HG03469 (cell line): ENCODE measurements around the gene PTRHD1.

Experiments used
- ATAC-seq: cut with Tn5 transposase; IDR thresholded peaks from one replicate; pipeline ENCODE4 v1.9.1; 2021; ENCODE audit warnings: mild to moderate bottlenecking, moderate library complexity, moderate number of reproducible peaks; ENCODE audit not compliant: unreplicated experiment

Gene PTRHD1

DNA sequence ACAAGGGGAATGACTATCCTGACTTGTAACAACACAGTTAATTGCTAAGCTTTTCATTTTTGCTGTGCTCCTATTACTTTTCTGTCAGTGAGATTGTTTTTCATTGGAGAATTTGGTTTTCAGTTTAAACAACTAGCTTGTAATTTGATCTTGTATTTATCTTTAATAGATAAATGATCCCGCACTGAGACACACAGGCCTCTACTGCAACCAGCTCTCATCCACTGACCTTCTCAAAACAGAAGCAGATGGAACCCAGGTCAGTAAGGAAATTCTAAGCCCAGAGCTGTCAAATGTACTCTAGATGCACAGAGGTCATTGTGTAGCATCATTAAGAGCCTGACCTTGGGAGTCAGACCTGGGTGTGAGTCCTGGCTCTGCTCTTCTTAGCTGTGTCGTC lies 30.7 kb downstream of the PTRHD1 start:
- no peak for ATAC-seq

DNA sequence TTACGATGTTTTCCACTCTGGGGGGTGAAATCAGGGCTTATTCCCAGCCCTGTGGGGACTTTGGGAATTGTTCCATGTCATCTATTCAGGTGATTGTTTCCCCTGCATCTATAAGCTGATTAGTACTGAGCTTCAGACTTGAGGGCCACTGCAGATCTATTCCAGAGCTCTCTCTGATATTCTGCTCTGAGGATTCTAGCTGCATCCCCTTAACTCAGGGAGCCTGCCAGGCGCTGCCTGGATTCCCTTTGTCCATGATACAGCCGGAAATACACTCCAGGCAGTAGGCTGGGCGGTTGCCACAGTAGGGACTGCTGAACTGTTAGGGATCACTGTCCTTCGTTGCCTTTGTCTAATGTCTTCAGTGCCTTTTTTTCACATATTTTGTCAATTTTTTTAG lies 31.3 kb downstream of the PTRHD1 start:
- ATAC-seq = no peak

DNA sequence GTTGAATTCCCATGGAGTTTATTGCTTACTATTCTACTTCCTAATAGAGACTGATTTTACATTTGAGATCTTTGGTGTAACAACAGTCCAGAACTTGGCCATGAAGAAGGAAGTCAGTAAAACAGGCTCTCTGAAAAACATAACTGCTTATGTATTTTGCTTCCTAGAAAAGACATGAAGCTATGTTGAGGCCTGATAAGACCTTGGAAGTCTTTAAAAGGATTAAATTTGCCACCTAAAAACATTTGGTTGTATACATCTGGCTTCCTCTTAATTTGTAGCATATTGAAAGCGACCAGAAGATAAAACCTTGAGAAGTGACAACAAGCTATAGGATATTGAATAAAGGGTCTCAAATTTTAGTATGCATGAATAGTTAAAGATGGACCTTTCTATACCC lies 36.4 kb downstream of the PTRHD1 start:
- ATAC-seq = no peak

DNA sequence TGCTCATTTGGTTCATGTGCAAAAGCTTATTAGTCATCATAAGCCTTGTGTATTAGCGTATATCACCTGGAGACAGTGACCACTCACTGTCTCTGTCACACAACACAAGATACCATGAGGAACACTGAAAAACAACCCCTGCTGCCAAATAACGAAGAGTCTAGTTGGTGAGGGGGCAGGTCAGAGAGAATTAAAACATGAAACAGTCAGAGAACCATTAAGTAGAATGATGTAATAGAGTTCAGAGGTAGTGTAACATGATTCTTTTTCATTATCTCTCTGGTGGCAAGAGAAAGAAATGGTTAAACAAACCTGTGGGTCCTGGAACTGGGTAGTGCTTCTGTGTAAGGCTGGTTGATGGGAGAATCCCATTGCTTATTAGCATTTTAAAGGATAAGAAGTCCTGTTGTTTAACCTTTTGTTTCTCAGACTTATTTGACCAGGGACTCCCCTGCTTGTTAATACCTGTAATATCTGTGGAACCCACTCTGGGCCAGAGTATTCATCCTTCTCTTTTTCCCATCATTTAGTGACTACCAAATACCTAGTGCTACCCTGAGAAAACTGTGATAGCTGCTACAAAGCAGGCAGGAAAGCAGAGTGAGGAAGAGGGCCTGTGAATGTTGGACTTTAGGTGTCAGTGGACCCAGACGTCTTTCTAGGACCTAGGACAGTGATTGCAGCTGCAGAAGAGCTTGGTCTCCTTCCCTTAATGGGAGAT lies 38.0 kb downstream of the PTRHD1 start:
- ATAC-seq = no peak

DNA sequence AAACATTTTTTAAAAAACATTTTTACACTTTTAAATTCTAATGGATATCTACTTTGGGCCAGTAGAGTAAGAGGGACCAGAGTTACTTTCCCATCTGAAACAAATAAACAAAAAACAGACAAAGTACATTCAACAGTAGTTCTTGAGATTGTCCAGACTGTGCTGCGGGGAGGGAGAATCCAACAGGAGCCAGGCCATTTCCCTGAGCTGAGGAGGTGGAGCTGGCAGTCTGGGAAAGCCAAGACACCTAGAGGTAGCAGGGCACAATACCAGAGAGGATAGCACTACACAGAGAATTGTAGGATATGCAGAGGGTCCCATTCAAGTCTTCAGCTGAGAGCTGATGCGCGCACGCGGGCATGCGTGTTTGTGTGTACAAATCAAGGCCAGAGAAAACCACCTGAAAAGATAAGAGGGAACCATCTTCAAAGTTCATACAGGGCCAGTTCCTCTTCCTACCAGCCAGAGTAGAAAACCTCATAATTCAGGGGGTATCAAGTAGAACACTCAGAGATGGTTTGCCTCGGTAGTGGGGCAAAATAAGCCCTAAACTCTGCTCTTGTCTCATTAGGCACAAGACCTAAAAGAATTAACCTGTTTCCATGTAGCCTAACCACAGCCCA lies 44.0 kb downstream of the PTRHD1 start:
- no peak for ATAC-seq

DNA sequence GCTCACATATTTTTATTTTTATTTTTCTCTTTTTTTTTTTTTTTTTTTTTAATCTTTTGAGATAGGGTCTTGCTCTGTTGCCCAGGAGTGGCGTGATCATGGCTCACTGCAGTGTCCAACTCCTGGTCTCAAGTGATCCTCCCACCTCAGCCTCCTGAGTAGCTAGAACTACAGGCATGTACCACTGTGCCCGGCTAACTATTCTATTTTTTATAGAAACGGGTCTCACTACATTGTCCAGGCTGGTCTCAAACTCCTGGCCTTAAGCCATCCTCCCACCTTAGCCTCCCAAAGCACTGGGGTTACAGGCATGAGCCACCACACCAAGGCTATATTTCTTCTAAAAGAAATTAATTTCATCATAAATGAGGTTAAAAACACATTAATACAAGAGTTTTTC lies 45.9 kb downstream of the PTRHD1 start:
- ATAC-seq = no peak

DNA sequence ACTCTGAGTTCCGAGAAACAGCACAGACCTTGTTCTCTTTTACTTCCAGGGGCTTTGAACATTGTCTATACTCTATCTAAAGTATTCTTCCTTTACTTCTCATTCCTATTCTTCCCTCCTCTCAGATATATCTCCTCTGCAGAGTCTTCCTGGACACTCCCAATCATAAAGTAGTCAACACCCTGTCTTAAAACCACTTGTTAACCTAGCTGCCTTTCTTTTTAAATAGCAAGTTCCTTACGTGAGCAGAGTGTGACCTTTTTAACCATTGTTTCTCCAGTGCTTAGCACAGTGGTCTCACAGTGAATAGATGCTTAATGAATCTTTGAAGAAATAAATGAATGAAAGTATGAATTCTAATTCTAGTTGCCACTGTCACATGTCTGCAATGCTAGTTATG lies 47.4 kb downstream of the PTRHD1 start:
- no peak for ATAC-seq

DNA sequence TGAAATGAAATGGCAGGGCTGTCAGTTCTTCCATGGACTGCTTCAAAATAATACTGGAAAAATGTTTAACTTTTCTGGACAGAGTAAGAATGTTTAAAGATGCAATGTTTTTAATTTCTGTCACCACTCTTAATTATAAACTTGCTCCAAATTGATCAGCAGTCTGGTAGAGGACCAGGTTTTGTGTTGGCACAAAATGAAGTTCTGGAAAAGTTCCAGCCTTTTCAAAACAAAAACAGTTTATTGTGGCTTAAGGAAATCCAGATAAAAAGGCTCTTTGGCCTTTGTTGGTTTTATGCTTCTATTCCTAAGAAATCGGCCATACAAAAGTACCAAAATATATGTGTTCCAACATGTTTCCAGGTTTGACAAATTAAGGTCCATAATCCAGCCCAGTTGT lies 48.8 kb downstream of the PTRHD1 start:
- ATAC-seq = no peak

DNA sequence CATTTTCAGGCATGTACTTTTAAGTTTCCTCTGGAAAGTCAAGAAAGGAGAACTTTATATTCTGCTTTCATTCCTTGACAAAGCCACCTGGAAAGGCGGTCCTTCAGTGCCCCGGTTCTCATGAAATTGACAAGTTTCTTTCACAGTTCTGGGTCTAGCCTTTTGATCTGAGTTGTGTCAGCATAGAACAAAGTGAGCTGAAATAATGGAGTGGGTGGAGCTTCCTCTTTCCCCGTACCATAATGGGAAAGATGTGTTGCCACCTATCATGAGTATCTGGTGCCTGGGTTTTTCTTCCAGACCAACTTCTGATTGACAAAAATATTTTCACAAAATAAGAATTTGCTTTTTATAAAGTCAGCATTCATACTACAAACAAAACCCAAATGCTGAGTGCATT lies 49.3 kb downstream of the PTRHD1 start:
- no peak for ATAC-seq

DNA sequence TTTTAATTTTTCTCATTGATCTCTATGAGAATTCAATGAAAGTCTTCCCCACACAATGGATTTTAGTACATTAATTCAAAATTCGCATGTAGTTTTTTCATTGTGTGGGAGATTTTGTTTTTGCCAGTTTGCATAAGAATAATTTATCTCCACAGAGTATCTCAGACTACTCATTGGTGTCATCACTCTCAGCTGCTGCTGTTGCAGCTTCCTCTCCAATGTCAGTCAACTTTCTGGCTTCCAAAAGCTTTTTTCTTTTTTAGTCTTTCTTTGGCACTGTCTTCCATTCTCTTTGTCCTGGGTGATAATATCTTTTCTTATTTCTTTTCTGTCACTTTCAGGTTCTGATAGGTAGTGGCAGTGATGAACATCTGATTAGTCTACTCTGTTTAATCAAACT lies 50.5 kb downstream of the PTRHD1 start:
- no peak for ATAC-seq

DNA sequence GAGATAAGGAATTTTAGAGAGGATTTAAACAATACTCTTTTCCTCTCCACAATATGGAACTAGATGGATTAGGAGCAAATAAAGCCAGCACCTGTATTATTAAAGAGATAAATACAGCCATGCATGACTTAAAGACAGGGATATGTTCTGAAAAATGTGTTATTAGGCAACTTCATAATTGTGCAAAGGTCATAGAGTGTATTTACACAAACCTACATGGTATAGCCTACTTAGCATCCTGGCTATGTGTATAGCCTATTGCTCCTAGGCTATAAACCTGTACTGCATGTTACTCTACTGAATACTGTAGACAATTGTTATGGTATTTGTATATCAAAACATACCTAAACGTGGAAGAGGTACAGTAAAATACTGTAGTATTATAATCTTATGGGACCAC lies 53.0 kb downstream of the PTRHD1 start:
- ATAC-seq = no peak
